CD4-positive, alpha-beta T cell treated with Interleukin-4 for 4 hours (primary cell): Measurements from ENCODE around the gene UBXN7.
"Not testable (repeated sequence)": the region's sequence is repeated elsewhere in the genome, so short reads cannot be mapped to it uniquely, and the experiment has no call there.

ENCODE experiments used
- DNase-seq: peaks from one replicate; pipeline ENCODE4 v3.0.0-alpha.2; 2020

The UBXN7 gene

GRCh38 chr3:196414469-196414868, 17.8 kb downstream of the UBXN7 start:
- no peak for DNase-seq

DNA sequence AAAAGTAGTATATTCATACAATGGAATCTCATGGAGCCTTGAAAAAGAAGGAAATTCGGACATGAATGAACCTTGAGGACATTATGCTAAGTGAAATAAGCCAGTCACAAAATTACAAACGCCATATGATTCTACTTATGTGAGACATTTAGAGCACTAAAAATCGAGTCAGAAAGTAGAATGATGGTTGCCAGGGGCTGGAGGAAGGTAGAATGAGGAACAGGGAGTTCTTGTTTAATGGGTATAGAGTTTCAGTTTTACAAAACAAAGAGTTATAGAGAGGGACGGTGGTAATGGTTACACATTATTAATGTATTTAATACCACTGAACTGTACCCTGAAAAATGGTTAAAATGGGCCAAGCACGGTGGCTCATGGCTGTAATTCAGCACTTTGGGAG, 19.5 kb downstream of the UBXN7 start:
- no peak for DNase-seq

GRCh38 chr3:196409409-196409808, 22.8 kb downstream of the UBXN7 start:
- no peak for DNase-seq

DNA sequence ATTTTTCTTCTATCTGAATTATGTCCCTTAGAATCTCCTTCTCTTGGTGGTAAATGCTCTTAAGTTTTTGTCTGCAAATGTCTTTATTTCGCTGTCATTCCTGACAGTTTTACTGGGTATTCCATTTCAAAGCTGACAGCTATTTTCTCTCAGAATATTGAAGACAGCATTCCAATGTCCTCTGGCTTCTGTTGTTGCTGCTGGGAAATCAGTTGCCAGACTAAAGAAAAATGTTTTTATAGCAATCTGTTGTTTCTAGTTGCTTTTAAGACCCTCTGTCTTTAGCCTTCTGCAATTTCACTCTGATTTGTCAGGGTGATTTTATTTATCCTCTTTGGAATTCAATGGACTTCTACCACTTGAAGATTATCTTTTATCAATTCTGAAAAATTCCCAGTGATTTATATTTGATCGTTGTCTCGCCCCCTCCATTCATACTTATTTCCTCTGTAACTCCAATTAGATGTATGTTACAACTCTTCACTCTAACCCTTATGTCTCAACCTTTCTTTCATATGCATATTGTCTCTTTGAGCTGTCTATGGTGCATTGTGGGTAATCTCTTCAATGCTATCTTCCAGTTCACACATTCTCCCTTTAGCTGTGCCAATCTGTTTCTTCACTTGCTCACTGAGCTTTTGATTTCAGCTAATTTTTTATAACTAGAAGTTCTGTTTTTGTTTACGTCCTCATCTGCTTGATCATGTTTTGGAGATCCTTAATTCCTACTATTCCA, 23.5 kb downstream of the UBXN7 start:
- no peak for DNase-seq

GRCh38 chr3:196406811-196407470, 25.3 kb downstream of the UBXN7 start:
- DNase-seq, result no peak

- no peak for DNase-seq
These were observed 31.9 kb downstream of the UBXN7 start for GRCh38 chr3:196400331-196400730.

DNA sequence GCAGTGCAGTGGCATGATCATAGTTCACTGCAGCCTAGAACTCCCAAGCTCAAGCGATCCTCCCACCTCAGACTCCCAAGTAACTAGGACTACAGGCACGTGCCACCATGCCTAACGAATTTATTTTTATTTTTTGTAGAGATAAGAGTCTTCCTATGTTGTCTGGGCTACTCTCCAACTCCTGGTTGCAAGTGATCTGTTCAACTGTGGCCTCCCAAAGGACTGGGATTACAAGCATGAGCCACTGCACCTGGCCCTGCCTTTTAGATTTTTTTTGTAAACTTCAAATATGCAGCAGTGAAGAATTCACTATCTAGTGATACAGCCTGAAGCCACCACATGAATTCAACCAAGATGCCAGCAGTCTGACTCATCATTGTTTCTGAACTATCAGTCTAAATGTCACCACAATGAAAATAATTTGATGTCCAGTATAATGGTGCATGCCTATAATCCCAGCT, 32.7 kb downstream of the UBXN7 start:
- DNase-seq, result no peak

DNA sequence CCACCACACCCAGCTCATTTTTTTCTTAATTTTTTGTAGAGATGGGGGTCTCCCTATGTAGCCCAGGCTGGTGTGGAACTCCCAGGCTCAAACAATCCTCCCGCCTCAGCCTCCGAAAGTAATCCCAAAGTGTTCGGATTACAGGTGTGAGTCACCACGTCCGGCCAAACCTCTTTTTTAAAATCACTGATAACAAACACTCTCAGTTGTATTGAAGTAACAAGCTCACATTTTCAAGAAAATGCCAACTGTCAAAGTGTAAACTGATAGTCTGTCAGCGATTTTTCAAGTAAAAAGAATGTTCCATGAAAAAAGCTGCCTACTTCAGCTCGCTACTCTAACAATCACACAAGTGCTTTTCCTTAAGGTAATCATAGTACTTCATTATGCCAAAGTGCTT, 33.4 kb downstream of the UBXN7 start:
- DNase-seq, result no peak

GRCh38 chr3:196397941-196398340, 34.3 kb downstream of the UBXN7 start:
- no peak for DNase-seq

DNA sequence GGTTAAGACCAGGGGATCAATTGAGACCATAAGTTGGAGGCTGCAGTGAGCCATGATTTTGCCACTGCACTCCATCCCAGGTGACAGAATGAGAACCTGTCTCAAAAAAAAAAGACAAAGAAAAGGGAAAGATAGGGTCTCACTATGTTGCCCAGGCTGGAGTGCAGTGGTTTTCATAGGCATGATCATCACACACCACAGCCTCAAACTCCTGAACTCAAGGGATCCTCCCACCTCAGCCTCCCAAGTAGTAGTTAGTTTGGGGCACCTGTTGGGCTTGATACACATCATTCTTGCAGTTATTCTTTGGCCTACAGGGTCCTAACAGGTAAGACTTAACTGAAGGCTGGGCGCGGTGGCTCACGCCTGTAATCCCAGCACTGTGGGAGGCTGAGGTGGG, 42.1 kb downstream of the UBXN7 start:
- no peak for DNase-seq

DNA sequence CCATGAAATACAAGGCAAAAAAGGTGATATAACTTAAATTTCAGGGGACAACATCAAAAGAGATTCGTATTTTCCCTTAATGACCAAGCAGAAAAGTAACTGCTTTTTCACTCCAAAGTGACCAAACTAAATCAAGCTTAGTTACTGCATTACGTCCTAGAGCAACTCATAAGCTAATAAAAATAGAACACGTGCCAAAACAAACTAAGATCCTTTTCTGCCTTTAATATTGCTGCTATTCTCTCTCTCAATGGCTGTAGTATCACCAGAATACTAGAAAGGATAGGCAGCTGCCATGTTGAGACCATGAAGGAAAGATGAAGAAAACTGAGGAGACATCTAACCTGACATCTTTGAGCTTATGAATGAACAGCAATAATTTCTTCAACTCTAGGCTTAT, 43.3 kb downstream of the UBXN7 start:
- DNase-seq, result no peak

DNA sequence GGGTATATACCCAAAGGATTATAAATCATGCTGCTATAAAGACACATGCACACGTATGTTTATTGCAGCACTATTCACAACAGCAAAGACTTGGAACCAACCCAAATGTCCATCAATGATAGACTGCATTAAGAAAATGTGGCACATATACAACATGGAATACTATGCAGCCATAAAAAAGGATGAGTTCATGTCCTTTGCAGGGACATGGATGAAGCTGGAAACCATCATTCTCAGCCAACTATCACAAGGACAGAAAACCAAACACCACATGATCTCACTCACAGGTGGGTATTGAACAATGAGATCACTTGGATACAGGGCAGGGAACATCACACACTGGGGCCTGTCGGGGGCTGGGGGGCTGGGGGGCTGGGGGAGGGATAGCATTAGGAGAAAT, 44.3 kb downstream of the UBXN7 start:
- DNase-seq, result not testable (repeated sequence)

DNA sequence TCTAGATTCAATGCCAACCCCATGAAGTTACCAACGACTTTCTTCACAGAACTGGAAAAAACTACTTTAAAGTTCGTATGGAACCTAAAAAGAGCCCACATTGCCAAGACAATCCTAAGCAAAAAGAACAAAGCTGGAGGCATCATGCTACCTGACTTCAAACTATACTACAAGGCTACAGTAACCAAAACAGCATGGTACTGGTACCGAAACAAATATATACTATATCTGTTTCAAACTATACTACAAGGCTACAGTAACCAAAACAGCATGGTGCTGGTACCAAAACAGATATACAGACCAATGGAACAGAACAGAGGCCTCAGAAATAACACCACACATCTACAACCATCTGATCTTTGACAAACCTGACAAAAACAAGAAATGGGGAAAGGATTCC, 45.4 kb downstream of the UBXN7 start:
- not testable (repeated sequence) for DNase-seq

GRCh38 chr3:196386034-196386433, 46.2 kb downstream of the UBXN7 start:
- not testable (repeated sequence) for DNase-seq

DNA sequence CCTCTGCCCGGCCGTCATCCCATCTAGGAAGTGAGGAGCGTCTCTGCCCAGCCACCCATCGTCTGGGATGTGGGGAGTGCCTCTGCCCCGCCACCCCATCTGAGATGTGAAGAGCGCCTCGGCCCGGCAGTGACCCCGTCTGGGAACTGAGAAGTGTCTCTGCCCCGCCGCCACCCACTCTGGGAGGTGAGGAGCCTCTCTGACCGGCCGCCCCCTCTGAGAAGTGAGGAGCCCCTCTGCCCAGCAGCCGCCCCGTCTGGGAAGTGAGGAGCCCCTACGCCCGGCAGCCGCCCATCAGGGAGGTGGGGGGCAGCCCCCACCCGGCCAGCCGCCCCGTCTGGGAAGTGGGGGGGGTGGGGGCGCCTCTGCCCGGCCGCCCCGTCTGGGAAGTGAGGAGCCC, 46.8 kb downstream of the UBXN7 start:
- not testable (repeated sequence) for DNase-seq

DNA sequence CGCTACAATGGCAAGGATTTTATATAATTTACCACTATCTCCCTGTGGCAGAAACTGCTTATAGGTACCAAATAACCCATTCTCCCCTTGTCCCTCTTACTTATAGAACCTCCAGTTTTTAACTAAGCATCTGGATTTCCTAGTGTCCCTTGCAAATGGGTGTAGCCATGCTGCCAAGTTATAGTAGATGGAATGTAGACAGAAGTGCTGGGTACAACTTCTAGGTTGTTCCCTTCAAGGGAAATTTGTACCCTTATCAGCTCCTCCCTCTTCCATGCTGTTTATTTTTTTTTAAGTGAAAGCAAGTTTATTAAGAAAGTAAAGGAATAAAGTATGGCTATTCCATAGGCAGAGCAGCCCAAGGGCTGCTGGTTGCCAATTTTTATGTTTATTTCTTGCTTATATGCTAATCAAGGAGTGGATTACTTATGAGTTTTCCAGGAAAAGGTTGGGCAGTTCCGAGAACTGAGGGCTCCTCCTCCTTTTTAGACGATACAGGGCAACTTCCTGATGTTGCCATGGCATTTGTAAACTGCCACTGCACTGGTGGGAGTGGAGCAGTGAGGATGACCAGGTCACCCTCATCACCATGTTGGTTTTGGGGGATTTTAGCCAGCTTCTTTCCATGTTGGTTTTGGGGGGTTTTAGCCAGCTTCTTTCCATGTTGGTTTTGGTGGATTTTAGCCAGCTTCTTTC, 53.9 kb downstream of the UBXN7 start:
- no peak for DNase-seq

- no peak for DNase-seq
These were observed 54.9 kb downstream of the UBXN7 start for GRCh38 chr3:196377321-196377720.

DNA sequence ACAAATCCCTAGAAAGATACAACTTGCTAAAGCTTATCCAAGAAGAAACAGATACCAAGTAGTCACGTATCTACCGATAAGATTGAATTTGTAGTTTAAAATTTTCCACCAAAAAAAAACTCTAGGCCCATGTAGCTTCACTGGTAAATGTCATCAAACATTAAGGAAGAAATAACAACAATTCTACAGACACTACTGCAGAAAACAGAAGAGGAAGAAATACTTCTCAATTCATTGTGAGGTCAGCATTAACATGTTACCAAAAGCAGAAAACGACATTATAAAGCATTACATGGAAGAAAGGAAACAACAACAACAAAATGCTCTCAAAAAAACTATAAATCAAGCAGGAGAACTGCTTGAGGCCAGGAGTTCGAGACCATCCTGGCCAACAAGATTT, 66.5 kb downstream of the UBXN7 start:
- DNase-seq, result no peak

GRCh38 chr3:196360586-196360985, 71.6 kb downstream of the UBXN7 start:
- DNase-seq, result no peak

DNA sequence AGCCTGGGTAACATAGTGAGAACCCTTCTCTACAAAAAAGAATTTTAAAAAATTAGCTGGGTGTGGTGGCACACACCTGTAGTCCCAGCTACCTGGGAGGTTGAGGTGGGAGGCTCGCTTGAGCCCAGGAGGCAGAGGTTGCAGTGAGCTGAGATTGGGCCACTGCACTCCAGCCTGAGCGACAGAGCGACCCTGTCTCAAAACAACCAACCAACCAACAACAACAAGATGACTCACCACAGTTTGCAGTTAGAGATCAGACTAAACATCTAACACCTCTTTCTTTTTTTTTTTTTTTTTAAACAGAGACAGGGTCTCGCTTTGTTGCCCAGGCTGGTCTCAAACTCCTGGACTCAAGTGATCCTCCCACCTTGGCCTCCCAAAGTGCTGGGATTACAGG, 73.7 kb downstream of the UBXN7 start:
- not testable (repeated sequence) for DNase-seq

GRCh38 chr3:196357905-196358304, 74.3 kb downstream of the UBXN7 start:
- peak; percentile 36 for DNase-seq

DNA sequence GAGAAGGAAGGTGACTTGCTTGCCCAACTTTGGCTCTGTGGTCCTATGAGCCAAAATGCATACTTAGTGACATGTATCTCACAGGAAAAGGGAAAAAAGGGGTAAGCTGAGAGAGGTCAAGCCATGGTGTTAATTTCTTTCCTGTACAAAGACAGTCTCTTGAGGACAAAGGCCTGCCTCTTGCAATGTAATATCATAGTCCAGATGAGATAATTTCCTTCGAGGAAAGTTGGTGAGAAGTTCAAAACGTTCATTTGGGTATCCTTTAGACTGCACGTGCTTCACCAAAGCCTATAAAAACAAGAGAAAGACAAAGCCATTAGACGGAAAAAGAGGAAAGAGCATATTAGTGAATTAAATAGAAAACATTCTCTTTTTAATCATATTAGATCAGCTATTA, 75.7 kb downstream of the UBXN7 start:
- DNase-seq, result no peak

- no peak for DNase-seq
These were observed 76.6 kb downstream of the UBXN7 start for GRCh38 chr3:196355668-196356067.

DNA sequence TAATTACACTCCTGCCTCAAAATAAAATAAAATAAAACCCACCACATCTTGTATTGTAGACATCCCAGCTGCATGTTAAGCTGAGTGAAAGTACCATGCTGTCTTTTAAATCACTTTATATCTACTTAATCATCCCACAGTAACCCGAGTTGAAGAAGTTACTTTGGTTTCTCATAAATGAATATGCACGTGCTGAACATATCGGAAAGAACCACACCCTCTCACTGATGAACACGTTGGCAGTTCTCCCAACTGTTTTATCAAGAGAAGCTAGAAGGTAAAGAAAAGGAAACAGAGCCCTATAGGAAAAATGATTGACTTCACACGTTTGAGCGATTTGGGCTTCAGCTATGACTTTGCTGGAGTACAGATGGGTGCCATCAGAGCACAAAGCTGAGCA, 78.1 kb downstream of the UBXN7 start:
- DNase-seq, result no peak
